Panc1 (cell line): ENCODE data around the gene GNA12.

Experiments
- POLR2AphosphoS5 ChIP-seq: IDR thresholded peaks from 2 replicates; pipeline ENCODE4 v1.6.1; 2012; ENCODE audit warnings: mild to moderate bottlenecking, low read depth, low read length, moderate library complexity
- SIN3A ChIP-seq: IDR thresholded peaks from 2 replicates; pipeline ENCODE4 v1.6.1; 2012; ENCODE audit warnings: low read depth, mild to moderate bottlenecking, low read length, moderate library complexity, borderline replicate concordance; ENCODE audit not compliant: insufficient read depth
- TF ChIP-seq, protein P1 (sequence below): fragments of 450-650 bp; IDR thresholded peaks from 2 replicates; pipeline ENCODE4 v1.5.1; 2017; ENCODE audit warnings: mild to moderate bottlenecking
- TF ChIP-seq, protein P2 (sequence below), 2 experiments: IDR thresholded peaks; 2 replicates each; pipeline ENCODE4 v1.6.1; 2011 to 2012; ENCODE audit warnings: low read depth in 2 of 2, control low read depth in 1 of 2, low read length in 1 of 2, mild to moderate bottlenecking in 1 of 2, moderate library complexity in 1 of 2; ENCODE audit not compliant: insufficient read depth in 1 of 2

DNA sequence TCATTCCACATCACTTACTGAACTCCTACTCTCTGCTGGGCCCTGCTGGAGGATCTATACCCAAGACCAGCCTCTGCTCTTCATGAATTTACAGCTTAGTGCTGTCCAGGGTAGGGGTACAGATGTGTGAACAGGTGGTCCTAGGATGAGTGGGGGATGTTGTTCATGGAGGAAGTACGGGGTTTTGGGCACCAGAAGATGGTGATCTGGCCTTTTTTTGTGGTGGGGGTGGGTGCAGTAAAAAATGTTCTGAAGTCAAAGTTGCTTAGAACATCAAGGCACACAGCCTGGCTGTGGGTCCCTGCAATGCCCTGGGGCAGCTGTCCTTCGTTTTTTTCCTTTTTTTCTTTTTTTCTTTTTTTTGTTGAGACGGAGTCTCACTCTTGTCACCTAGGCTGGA is 34.2 kb upstream of the GNA12 start:
- TF ChIP-seq, protein P1, sequence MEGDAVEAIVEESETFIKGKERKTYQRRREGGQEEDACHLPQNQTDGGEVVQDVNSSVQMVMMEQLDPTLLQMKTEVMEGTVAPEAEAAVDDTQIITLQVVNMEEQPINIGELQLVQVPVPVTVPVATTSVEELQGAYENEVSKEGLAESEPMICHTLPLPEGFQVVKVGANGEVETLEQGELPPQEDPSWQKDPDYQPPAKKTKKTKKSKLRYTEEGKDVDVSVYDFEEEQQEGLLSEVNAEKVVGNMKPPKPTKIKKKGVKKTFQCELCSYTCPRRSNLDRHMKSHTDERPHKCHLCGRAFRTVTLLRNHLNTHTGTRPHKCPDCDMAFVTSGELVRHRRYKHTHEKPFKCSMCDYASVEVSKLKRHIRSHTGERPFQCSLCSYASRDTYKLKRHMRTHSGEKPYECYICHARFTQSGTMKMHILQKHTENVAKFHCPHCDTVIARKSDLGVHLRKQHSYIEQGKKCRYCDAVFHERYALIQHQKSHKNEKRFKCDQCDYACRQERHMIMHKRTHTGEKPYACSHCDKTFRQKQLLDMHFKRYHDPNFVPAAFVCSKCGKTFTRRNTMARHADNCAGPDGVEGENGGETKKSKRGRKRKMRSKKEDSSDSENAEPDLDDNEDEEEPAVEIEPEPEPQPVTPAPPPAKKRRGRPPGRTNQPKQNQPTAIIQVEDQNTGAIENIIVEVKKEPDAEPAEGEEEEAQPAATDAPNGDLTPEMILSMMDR, result no peak
- TF ChIP-seq POLR2AphosphoS5 (no peak), SIN3A (no peak)
- TF ChIP-seq, protein P2, sequence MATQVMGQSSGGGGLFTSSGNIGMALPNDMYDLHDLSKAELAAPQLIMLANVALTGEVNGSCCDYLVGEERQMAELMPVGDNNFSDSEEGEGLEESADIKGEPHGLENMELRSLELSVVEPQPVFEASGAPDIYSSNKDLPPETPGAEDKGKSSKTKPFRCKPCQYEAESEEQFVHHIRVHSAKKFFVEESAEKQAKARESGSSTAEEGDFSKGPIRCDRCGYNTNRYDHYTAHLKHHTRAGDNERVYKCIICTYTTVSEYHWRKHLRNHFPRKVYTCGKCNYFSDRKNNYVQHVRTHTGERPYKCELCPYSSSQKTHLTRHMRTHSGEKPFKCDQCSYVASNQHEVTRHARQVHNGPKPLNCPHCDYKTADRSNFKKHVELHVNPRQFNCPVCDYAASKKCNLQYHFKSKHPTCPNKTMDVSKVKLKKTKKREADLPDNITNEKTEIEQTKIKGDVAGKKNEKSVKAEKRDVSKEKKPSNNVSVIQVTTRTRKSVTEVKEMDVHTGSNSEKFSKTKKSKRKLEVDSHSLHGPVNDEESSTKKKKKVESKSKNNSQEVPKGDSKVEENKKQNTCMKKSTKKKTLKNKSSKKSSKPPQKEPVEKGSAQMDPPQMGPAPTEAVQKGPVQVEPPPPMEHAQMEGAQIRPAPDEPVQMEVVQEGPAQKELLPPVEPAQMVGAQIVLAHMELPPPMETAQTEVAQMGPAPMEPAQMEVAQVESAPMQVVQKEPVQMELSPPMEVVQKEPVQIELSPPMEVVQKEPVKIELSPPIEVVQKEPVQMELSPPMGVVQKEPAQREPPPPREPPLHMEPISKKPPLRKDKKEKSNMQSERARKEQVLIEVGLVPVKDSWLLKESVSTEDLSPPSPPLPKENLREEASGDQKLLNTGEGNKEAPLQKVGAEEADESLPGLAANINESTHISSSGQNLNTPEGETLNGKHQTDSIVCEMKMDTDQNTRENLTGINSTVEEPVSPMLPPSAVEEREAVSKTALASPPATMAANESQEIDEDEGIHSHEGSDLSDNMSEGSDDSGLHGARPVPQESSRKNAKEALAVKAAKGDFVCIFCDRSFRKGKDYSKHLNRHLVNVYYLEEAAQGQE (IDR thresholded peaks at IDR 0.05; ENCODE audit: insufficient read depth in 1 of 2, low read depth in 2 of 2, low read length in 1 of 2), result no peak
